Measurements from ENCODE around the gene LPAR2.
"Not testable (repeated sequence)": the region's sequence is repeated elsewhere in the genome, so short reads cannot be mapped to it uniquely, and the experiment has no call there.

The LPAR2 gene

GRCh38 chr19:19627621-19628500, at the start of gene LPAR2:
TSS of gene LPAR2 (minus strand) at chr19:19628220. CDS start at chr19:19627275, 945 bp downstream.
- DNase-seq (ENCODE audit: low read depth in 3 of 3): peak in 1 of 3 donors; percentile 58

DNA sequence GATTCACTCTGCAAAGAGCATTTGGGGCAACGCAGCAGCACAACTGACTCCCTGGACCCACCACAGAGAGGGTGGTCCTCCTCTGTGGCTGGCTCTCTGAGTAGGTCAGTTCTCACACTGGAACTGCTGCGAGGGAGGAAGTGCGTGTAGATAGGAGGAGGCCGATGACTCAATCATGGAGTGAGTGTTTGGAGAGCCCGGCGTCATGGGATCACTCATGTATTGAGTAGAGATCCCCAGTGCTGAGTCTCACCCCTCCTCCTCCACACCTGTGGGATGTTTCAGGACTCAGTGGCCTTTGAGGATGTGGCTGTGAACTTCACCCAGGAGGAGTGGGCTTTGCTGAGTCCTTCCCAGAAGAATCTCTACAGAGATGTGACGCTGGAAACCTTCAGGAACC, 49.6 kb upstream of the LPAR2 start:
- no peak for DNase-seq (ENCODE audit: low read depth in 3 of 3)

GRCh38 chr19:19674315-19674714, 46.3 kb upstream of the LPAR2 start:
- no peak for DNase-seq (ENCODE audit: low read depth in 3 of 3)

DNA sequence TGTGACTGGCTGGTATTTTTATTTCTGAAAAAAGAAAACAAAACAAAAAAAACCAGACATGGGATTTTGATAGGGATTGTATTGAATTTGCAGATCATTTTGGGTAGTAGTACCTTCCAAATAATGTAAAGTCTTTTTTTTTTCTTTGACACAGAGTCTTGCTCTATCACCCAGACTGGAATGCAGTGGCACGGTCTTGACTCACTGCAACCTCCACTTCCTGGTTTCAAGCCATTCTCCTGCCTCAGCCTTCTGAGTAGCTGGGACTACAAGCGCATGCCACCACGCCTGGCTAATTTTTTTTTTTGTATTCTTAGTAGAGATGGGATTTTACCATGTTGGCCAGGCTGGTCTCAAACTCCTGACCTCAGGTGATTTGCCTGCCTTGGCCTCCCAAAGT, 44.8 kb upstream of the LPAR2 start:
- DNase-seq (ENCODE audit: low read depth in 3 of 3): no peak

- no peak for DNase-seq (ENCODE audit: low read depth in 3 of 3)
These were observed 42.1 kb upstream of the LPAR2 start for GRCh38 chr19:19670070-19670551.

DNA sequence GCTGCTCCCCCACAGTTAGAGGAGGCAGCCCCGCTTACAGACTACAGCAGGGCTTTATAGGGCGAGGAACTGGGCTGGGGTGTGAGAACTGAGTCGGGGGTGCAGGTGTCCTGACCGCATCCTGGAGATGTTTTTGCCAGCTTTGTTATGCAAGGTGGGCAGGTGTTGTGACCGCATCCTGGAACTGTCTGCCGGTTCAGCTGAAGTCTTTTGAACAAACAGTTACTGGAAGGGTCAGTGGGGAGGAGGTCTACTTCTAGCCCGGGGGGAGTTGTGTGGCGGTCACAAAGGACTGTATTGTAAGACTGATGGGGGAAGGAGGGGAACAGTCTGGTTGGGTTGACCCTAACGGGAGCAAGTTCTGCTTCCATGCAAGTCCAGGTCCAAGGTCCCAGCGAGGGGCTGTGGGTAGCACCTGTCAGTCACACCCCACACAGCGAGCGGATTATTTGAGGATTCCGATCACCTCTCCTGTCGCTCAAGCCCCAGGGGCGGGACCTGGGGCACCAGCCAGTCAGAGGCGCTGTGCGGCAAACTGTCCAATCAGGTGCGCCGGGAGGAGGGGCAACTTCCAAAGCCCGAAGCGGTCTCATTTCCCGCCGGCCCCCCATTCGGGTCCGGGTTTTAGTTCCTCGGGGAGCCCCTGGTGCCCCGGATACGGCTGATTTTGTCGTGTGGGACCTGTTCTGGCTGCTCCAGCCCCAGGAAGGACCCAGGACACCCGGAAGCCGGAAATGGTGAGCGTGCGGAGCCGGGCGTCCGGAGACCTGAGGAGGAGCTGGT, 40.4 kb upstream of the LPAR2 start, which contains the start of gene ZNF101:
ZNF101 (plus strand) TSS at position 610 of the 783 bp plus-strand sequence; CDS start at position 735, 125 bp downstream.
- DNase-seq (ENCODE audit: low read depth in 3 of 3): peak; percentile 92 to 95 (median 95)

- not testable (repeated sequence) for DNase-seq (ENCODE audit: low read depth in 3 of 3)
These were observed 37.5 kb upstream of the LPAR2 start for GRCh38 chr19:19665420-19665948.

DNA sequence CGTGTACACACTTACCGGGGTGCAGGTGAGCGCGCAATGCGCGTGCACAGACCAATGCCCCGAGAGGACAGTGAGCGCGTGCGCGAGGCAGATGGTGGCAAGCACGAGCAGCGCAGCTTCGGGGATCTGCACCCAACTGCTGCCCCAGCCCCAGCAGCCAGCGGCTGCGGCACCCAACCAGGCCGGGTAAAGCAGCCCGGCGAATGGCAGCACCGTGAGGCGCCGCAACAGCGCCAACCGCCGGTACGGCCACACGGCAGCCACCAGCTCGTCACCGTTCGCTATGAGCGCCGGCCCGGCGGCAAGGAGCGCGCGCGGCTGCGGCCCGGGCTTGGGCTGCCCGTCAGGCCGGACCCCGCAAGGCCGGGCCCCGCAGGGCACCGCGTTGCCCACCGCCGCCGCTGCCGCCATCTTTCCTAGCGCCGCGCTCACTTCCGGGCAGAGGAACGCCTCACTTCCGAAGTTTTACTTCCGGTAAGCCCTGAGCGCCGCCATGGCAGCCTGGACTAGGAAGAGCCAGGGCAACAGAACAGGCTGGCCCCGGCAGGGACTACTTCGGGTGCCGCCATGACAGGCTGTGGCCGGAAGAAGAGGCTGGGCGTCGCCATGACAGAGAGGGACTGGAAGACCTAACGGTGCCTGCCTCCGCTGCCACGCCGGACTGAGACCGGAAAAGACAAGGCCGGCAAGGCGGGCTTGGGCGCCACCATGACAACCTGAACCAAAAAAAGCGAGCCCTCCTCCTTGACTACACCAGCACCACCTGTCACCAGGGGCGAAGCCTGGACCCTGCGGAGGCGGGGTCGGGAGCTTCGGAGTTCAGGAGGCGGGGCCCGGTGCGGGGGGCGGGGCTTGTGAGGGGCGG, 35.5 kb upstream of the LPAR2 start, which contains the start of gene ATP13A1:
ATP13A1 (minus strand) TSS at position 421 of the 865 bp plus-strand sequence; CDS start at position 411, 10 bp downstream.
- peak; percentile 84 to 92 (median 89) for DNase-seq (ENCODE audit: low read depth in 3 of 3)

DNA sequence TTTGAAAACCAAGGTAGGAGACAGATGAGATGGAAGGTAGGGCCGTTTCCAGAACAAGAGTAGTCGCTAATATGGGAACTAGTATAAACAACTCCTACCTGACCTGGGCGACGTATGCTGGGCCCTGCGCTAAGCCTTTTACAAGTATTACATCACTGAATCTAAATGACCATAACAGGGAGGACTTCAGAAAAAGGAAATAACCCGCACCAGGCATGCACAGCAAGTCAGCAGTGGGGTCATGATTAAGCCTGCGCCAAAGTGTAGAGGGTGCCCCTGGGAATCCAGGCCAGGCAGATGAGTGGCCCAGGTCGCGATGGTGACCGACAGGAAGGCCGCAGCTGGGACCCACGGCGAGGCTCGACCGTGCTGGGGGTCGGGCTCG, 34.8 kb upstream of the LPAR2 start:
- no peak for DNase-seq (ENCODE audit: low read depth in 3 of 3)

DNA sequence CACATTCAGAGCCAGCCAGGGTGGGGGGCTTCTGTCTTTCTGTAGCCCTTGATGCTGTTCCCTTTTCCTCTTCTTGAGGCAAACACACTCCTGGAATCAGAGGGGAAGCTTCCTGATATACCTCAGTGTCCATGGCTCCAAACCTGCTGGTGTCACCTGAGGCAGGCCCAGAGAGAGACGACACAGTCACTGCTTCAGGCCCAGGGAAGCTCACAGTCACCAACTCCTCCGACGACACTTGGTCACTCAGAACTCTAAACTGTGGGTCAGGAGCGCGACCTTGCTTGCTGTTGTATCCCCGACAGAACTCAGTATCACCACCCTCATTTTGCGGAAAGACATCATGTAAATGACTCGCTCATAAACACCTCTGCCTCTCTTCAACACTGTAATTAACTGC, 34.3 kb upstream of the LPAR2 start:
- DNase-seq (ENCODE audit: low read depth in 3 of 3): no peak

DNA sequence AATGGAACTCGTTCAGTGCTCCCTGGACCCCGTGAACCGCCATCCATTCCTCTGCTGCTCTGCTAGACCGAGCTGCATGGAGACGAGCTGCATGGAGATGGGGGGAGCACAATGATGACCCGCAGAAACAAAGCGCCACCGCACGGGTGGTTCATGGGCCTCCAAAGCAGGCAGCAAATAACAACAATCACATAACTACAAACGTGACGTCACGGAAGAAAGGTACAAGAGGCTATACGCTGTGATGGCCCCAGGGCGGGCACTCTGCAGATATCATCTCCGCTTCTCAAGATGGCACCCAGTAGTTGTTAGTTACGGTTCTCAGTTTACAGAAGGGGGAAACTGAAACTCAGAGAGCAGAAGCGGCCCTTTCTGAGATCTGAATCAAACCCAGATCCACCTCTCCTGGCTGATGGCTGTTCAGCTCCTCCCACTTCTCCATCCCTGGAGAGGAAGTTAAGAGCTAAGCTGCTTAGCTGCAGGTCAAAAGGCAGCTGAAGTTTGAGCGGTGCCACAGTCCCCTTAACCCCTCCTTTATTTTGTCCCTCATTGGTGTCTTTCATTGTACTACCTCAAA, 33.7 kb upstream of the LPAR2 start:
- peak in 2 of 3 donors; percentile 20 to 32 for DNase-seq (ENCODE audit: low read depth in 3 of 3)

DNA sequence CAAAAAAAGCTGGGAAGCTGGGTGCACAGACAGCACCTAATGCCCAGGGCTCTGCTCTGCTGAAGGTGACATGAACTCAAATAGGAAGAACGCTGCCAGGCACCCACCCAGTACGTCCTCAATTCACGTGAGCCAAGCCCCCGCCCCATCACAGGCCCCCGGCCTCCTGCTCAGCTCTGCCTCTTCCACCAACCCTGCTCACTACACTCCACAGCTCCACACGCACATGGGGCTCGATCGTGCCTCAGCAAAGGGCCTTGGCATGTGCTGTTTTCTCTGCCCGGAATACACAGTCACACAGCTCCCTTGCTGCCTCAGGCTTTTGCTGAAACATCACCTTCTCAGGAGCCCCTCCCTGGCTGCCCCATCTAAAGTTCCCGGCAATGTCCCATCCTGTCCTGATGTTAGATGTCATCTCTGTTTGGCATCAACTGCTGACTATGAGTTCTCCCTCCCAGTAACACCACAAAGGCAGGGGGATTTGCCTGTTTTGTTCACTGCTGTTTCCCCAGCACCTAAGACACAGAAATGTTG, 33.2 kb upstream of the LPAR2 start:
- no peak for DNase-seq (ENCODE audit: low read depth in 3 of 3)

DNA sequence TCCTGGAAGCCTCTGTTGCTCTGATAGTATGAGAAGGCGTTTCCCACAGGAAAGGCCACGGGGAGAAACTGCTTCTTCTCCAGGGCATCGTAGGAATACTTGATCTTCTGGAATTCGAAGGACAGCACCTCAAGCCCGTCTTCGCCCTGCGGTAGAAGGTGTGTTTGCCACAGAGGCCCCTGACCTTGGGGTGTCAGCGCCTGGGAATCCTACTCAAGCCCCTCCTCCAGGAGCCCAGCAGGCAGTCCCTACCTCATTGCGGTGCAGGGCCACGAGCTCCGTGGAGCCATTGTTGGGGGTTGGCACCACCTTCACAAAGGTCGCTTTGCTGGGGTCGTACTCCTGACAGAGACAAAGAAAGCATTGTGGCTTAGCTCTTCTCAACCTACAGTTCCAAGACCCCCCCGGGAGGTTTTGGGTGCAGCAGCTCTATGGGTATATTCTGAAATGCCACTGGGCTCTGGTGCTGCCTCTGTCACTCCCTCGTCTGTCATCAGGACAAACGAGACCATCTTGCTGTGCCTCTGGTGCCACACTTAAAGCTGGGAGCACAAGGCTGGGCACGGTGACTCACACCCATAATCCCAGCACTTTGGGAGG, 31.7 kb upstream of the LPAR2 start:
- no peak for DNase-seq (ENCODE audit: low read depth in 3 of 3)

DNA sequence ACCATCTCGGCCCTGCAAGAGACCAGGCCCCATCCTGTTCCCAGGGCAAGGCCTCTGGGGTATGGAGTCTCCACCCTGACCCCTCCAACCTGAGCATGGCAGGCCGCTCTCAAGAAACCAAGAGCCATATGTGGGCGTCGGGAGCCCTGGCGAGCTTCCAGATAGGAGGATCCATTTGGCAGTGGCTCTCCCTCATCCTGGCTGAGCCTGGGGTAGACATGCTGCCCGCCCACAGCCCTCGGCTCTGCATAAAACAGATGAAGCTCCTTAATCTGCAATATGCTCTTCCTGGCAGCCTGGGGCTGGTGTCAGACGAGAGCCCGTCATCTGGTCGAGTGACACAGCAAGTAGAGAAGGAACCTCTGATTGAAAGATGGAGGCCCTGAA, 29.4 kb upstream of the LPAR2 start:
- DNase-seq (ENCODE audit: low read depth in 3 of 3): no peak

GRCh38 chr19:19656451-19657396, 28.7 kb upstream of the LPAR2 start:
- no peak for DNase-seq (ENCODE audit: low read depth in 3 of 3)

DNA sequence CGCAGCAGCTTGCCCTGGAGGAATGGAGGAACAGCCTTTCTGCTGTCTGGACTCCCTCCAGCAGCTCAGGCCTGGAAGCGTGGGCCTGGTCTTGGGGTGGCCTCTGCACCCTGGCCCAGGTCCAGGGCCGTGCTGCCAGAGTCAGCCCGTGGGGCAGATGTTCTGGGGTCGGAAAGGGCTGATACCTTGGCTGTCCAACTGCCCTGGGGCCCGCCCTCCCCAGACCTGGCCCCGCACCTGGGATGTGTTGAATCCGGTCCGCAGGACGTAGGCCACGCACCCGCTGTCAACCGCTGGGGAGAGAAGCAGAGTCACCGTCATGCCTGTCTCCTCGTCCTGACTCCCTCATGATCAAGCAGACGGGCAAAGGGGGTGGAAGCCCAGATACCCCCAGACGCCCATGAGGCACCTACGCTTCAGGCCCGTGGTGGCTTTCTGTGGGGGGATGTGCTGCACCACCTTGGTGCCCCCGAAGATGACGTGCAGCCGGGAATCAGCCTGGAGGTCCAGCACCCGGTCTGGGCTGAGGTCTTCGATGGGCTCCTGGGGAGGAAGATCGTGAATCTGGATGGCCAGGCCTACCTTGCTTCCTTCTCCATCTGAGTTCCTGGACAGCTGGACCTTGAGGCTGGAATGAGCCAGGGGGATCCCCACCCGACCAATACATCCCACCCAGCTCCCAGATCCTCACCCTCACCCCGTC, 27.8 kb upstream of the LPAR2 start:
- DNase-seq (ENCODE audit: low read depth in 3 of 3): no peak

GRCh38 chr19:19655051-19655594, 27.1 kb upstream of the LPAR2 start:
- DNase-seq (ENCODE audit: low read depth in 3 of 3): no peak

GRCh38 chr19:19654441-19654840, 26.4 kb upstream of the LPAR2 start:
- DNase-seq (ENCODE audit: low read depth in 3 of 3): no peak

Measured in stimulated activated CD4-positive, alpha-beta T cell treated with anti-CD3 and anti-CD28 coated beads, TNF-alpha, amount 100 ng/mL, for 48 hours (primary cell).